ENCODE data around the gene RASA3. TPM values are rescaled to one million over a fixed set of nuclear protein-coding genes. Genes with fewer than 3 reads are reported as not detected.
"Not testable (repeated sequence)": the region's sequence is repeated elsewhere in the genome, so short reads cannot be mapped to it uniquely, and the experiment has no call there.

The RASA3 gene
- total RNA-seq, 2 experiments from 2014 or later, result 3.6 to 17.9 TPM

DNA sequence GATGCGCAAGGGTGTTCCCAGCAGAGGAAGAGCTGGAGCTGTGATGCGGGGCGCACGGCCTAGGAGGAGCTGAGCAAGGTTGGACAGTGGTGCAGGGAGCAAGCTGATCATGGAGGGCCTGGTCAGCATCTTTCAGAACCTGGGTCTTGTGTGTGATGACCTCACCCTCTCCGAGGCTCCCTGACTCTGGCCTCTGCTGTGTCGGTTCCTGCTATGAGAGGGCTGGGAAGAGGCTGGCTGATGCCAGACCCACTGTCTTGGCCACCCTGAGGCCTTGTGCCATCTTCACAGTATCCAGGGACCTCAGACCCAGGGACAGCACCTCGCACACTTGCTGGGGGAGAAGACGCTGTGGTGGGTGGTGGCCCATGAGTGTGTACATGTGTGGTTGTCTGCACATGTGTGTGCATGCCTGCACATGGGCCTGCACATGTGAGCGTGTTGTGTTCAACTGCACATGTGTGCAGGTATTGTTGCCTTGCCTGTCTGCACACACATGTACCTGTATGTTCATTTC, 142.0 kb downstream of the RASA3 start:
- Histone ChIP-seq H3K9me2 (ENCODE audit: insufficient read depth, low read length) (no peaks in the 10 kb centered on the region), H4K20me1 (ENCODE audit: insufficient read depth, low read length) (no peaks in the 10 kb centered on the region), H3K4me1 (ENCODE audit: insufficient read depth, low read length, poor library complexity, severe bottlenecking) (no peaks in the 10 kb centered on the region), H3K79me2 (ENCODE audit: insufficient read depth, low read depth, low read length) (no peaks in the 10 kb centered on the region), H3K9me3 (ENCODE audit: low read length) (no peaks in the 10 kb centered on the region), H2AFZ (ENCODE audit: low read length) (no peak overlapping the region), H3K4me2 (ENCODE audit: low read length) (no peak overlapping the region), H3K4me3 (ENCODE audit: low read depth, low read length, poor library complexity, severe bottlenecking) (no peak overlapping the region), H3K36me3 (ENCODE audit: insufficient read depth, low read length) (peaks cover 12% of the 10 kb centered on the region), H3K27ac (ENCODE audit: low read depth, low read length, poor library complexity, severe bottlenecking) (no peak overlapping the region)
- POLR2A ChIA-PET, result interaction anchor here (0.6 kb wide), 1 partner anchor 198 kb away, joined by 3 read pairs; no protein-coding TSS in a partner anchor
- intact Hi-C loops (cut with micrococcal nuclease; ENCODE audit: unreplicated experiment), result no loop called here
- no TSS peak for BruUV-seq (replicated peaks)
- CTCF ChIA-PET (ENCODE audit: unreplicated experiment), result no interaction called here
- DNase-seq (ENCODE audit: low spot score), result no peak
- no peak for TF ChIP-seq EZH2phosphoT487 (IDR thresholded peaks at IDR 0.05; ENCODE audit: borderline replicate concordance, low read depth, low read length)
- TF ChIP-seq, protein P1, sequence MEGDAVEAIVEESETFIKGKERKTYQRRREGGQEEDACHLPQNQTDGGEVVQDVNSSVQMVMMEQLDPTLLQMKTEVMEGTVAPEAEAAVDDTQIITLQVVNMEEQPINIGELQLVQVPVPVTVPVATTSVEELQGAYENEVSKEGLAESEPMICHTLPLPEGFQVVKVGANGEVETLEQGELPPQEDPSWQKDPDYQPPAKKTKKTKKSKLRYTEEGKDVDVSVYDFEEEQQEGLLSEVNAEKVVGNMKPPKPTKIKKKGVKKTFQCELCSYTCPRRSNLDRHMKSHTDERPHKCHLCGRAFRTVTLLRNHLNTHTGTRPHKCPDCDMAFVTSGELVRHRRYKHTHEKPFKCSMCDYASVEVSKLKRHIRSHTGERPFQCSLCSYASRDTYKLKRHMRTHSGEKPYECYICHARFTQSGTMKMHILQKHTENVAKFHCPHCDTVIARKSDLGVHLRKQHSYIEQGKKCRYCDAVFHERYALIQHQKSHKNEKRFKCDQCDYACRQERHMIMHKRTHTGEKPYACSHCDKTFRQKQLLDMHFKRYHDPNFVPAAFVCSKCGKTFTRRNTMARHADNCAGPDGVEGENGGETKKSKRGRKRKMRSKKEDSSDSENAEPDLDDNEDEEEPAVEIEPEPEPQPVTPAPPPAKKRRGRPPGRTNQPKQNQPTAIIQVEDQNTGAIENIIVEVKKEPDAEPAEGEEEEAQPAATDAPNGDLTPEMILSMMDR (conservative IDR thresholded peaks at IDR 0.05; ENCODE audit: low read length), result no peak

DNA sequence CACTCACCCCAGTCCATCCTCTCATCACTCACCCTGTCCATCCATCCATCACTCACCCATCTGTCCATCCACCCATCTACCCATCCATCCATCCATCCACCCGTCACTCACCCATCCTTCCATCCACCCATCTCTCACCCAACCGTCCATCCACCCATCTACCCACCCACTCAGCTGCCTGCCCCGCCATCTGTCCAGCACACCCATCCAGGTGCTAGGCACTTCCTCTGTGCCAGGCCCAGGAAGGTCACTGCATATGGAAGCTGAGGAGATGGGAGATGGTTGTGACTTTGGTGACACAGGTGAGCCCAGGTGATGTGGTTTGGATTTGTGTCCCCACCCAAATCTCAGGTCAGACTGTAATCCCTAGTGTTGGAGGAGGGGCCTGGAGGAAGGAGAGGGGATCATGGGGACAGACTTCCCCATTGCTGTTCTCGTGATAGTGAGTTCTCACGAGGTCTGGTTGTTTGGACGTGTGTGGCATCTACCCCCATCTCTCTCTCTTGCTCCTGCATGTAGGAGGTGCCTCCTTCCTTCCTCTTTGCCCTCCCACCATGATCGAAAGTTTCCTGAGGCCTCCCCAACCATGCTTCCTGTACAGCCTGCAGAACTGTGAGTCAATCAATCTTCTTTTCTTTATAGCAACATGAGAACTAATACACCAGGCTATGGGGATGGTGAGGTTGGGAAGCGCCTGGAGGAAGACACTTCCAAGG, 142.7 kb downstream of the RASA3 start:
- Histone ChIP-seq H3K9me3 (ENCODE audit: low read length) (no peaks in the 10 kb centered on the region), H3K4me1 (ENCODE audit: insufficient read depth, low read length, poor library complexity, severe bottlenecking) (no peaks in the 10 kb centered on the region), H3K27ac (ENCODE audit: low read depth, low read length, poor library complexity, severe bottlenecking) (no peak overlapping the region), H4K20me1 (ENCODE audit: insufficient read depth, low read length) (no peaks in the 10 kb centered on the region), H3K4me2 (ENCODE audit: low read length) (no peak overlapping the region), H3K79me2 (ENCODE audit: insufficient read depth, low read depth, low read length) (no peaks in the 10 kb centered on the region), H3K4me3 (ENCODE audit: low read depth, low read length, poor library complexity, severe bottlenecking) (no peak overlapping the region), H3K9me2 (ENCODE audit: insufficient read depth, low read length) (no peaks in the 10 kb centered on the region), H2AFZ (ENCODE audit: low read length) (no peak overlapping the region), H3K36me3 (ENCODE audit: insufficient read depth, low read length) (peaks cover 12% of the 10 kb centered on the region)
- no TSS peak for BruUV-seq (replicated peaks)
- TF ChIP-seq, protein P1 (conservative IDR thresholded peaks at IDR 0.05; ENCODE audit: low read length), result no peak
- TF ChIP-seq EZH2phosphoT487 (IDR thresholded peaks at IDR 0.05; ENCODE audit: borderline replicate concordance, low read depth, low read length), result no peak
- intact Hi-C loops (cut with micrococcal nuclease; ENCODE audit: unreplicated experiment), result no loop called here
- ChIA-PET CTCF (ENCODE audit: unreplicated experiment) (no interaction called here), POLR2A (no interaction called here)
- no peak for DNase-seq (ENCODE audit: low spot score)

DNA sequence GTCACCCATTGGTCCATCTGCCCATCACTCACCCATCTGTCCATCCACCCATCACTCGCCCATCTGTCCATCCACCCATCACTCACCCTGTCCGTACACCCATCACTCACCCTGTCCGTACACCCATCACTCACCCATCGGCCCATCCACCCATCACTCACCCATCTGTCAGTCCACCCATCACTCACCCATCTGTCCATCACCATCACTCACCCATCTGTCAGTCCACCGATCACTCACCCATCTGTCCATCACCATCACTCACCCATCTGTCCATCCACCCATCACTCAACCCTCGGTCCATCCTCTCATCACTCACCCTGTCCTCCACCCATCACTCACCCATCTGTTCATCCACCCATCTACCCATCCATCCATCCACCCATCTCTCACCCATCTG, 143.6 kb downstream of the RASA3 start:
- H3K9me2 ChIP-seq (ENCODE audit: insufficient read depth, low read length); H3K4me1 ChIP-seq (ENCODE audit: insufficient read depth, low read length, poor library complexity, severe bottlenecking); H3K79me2 ChIP-seq (ENCODE audit: insufficient read depth, low read depth, low read length); BruUV-seq (replicated peaks); H3K4me2 ChIP-seq (ENCODE audit: low read length); POLR2A ChIA-PET; H2AFZ ChIP-seq (ENCODE audit: low read length); CTCF ChIA-PET (ENCODE audit: unreplicated experiment); H3K4me3 ChIP-seq (ENCODE audit: low read depth, low read length, poor library complexity, severe bottlenecking); H4K20me1 ChIP-seq (ENCODE audit: insufficient read depth, low read length); H3K27ac ChIP-seq (ENCODE audit: low read depth, low read length, poor library complexity, severe bottlenecking); DNase-seq (ENCODE audit: low spot score); H3K9me3 ChIP-seq (ENCODE audit: low read length); intact Hi-C loops (cut with micrococcal nuclease; ENCODE audit: unreplicated experiment): not testable (repeated sequence)
- H3K36me3 ChIP-seq (ENCODE audit: insufficient read depth, low read length), result peaks cover 12% of the 10 kb centered on the region
